ENCODE data around the gene GRIA4.

The GRIA4 gene

GRCh38 chr11:105861225-105861624 is 251.4 kb downstream of the GRIA4 start:
- H3K27me3 ChIP-seq (ENCODE audit: insufficient read depth, low read length, poor library complexity, severe bottlenecking): no peaks in the 10 kb centered on the region
- no peaks in the 10 kb centered on the region for H3K9me2 ChIP-seq (replicated peaks; ENCODE audit: low read depth, low read length)
- H3F3A ChIP-seq (ENCODE audit: low read depth): no peaks in the 10 kb centered on the region
- H3K4me1 ChIP-seq (ENCODE audit: insufficient read depth, low read length, poor library complexity, severe bottlenecking): no peaks in the 10 kb centered on the region
- no peaks in the 10 kb centered on the region for H3K36me3 ChIP-seq (ENCODE audit: insufficient read depth, low read length)
- no peak overlapping the region for H3K4me3 ChIP-seq (ENCODE audit: low read length, poor library complexity, severe bottlenecking)
- H3K9ac ChIP-seq (ENCODE audit: low read depth, low read length, poor library complexity, severe bottlenecking): no peak overlapping the region
- no peak for TF ChIP-seq EZH2phosphoT487 (IDR thresholded peaks at IDR 0.05; ENCODE audit: borderline replicate concordance)
- peak; percentile 44 for TF ChIP-seq CTCF (conservative IDR thresholded peaks at IDR 0.05; ENCODE audit: low read length)
- H4K20me1 ChIP-seq (ENCODE audit: insufficient read depth, low read length, poor library complexity, severe bottlenecking): no peaks in the 10 kb centered on the region
- H2AFZ ChIP-seq (ENCODE audit: low read length): no peak overlapping the region
- no peak overlapping the region for H3K4me2 ChIP-seq (ENCODE audit: low read depth, low read length, poor library complexity, severe bottlenecking)
- H3K79me2 ChIP-seq (ENCODE audit: insufficient read depth, low read length): no peaks in the 10 kb centered on the region
- no peaks in the 10 kb centered on the region for H3K9me3 ChIP-seq (ENCODE audit: insufficient read depth, low read depth, low read length)

GRCh38 chr11:105862736-105863367 is 253.0 kb downstream of the GRIA4 start:
- Histone ChIP-seq H3K4me2 (ENCODE audit: low read depth, low read length, poor library complexity, severe bottlenecking) (no peak overlapping the region), H3K27me3 (ENCODE audit: insufficient read depth, low read length, poor library complexity, severe bottlenecking) (no peaks in the 10 kb centered on the region), H3K4me1 (ENCODE audit: insufficient read depth, low read length, poor library complexity, severe bottlenecking) (no peaks in the 10 kb centered on the region), H3K9ac (ENCODE audit: low read depth, low read length, poor library complexity, severe bottlenecking) (no peak overlapping the region), H3K4me3 (ENCODE audit: low read length, poor library complexity, severe bottlenecking) (no peak overlapping the region), H3K9me2 (replicated peaks; ENCODE audit: low read depth, low read length) (no peaks in the 10 kb centered on the region), H3K36me3 (ENCODE audit: insufficient read depth, low read length) (no peaks in the 10 kb centered on the region), H3K79me2 (ENCODE audit: insufficient read depth, low read length) (no peaks in the 10 kb centered on the region), H3K9me3 (ENCODE audit: insufficient read depth, low read depth, low read length) (no peaks in the 10 kb centered on the region), H4K20me1 (ENCODE audit: insufficient read depth, low read length, poor library complexity, severe bottlenecking) (no peaks in the 10 kb centered on the region), H3F3A (ENCODE audit: low read depth) (no peaks in the 10 kb centered on the region), H2AFZ (ENCODE audit: low read length) (0 out of 2 replicates have a peak overlapping the region, but pooled peaks have one; percentile 24)
- TF ChIP-seq CTCF (conservative IDR thresholded peaks at IDR 0.05; ENCODE audit: low read length) (peak; percentile 82), EZH2phosphoT487 (IDR thresholded peaks at IDR 0.05; ENCODE audit: borderline replicate concordance) (no peak)

- H3K27me3 ChIP-seq (ENCODE audit: insufficient read depth, low read length, poor library complexity, severe bottlenecking): no peaks in the 10 kb centered on the region
These were observed 253.7 kb downstream of the GRIA4 start for GRCh38 chr11:105863523-105863922.

More at GRCh38 chr11:105863523-105863922, 253.7 kb downstream of the GRIA4 start:
- Histone ChIP-seq H3K36me3 (ENCODE audit: insufficient read depth, low read length) (no peaks in the 10 kb centered on the region), H3K4me3 (ENCODE audit: low read length, poor library complexity, severe bottlenecking) (no peak overlapping the region), H3K4me2 (ENCODE audit: low read depth, low read length, poor library complexity, severe bottlenecking) (no peak overlapping the region), H4K20me1 (ENCODE audit: insufficient read depth, low read length, poor library complexity, severe bottlenecking) (no peaks in the 10 kb centered on the region), H3K9me3 (ENCODE audit: insufficient read depth, low read depth, low read length) (no peaks in the 10 kb centered on the region), H3K79me2 (ENCODE audit: insufficient read depth, low read length) (no peaks in the 10 kb centered on the region), H2AFZ (ENCODE audit: low read length) (peak overlapping the region; percentile 80; the same call in 1 of the 2 replicates), H3K9me2 (replicated peaks; ENCODE audit: low read depth, low read length) (no peaks in the 10 kb centered on the region), H3F3A (ENCODE audit: low read depth) (no peaks in the 10 kb centered on the region), H3K4me1 (ENCODE audit: insufficient read depth, low read length, poor library complexity, severe bottlenecking) (no peaks in the 10 kb centered on the region), H3K9ac (ENCODE audit: low read depth, low read length, poor library complexity, severe bottlenecking) (no peak overlapping the region)
- TF ChIP-seq CTCF (conservative IDR thresholded peaks at IDR 0.05; ENCODE audit: low read length) (no peak), EZH2phosphoT487 (IDR thresholded peaks at IDR 0.05; ENCODE audit: borderline replicate concordance) (no peak)

Data from Loucy (cell line).